ENCODE results near the gene UGT2B17. TPM values are rescaled to one million over a fixed set of nuclear protein-coding genes. Genes with fewer than 3 reads are reported as not detected.

Gene UGT2B17
- total and polyA plus RNA-seq, 2 donors (not counting 3 experiments of a cell fraction or from before 2014, with no cell fraction given), result not detected

DNA sequence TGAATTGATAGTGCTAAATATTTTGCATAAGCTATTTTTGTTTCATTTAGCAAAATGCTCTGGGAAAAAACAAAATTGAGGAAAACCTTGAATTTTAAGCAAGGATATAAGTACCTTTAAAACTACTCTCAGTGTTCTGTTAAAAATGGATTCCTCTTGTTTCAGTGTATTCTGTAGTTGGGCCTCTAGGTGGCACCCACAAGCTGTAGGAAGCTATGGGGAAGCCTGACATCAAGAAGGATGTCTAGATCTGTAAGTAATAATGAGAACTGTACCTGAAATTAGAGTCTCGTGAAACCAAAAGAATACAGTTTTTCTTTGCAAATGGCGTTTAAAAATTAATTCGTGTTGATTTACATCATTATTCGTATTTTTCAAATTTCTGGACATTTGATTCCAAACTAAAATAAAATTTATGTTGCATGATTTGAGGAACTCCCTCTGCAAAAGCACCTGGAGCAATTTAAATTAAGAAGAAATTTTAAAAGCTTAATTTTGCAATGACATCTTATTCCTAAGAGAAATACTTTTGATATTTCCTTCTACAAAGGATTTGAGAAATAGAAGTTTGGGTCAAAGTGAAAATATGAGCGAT, 77.6 kb downstream of the UGT2B17 start:
- BruUV-seq (replicated peaks), result no TSS peak
- intact Hi-C loops (cut with micrococcal nuclease), result loop anchor here (1.0 kb wide), 1 partner anchor 672 kb away; no protein-coding TSS in a partner anchor
- Histone ChIP-seq H2AFZ (ENCODE audit: low read depth, low read length) (no peak overlapping the region), H3K4me2 (ENCODE audit: insufficient read depth, low read length) (no peak overlapping the region), H3K9me3 (replicated peaks; ENCODE audit: control insufficient read depth, insufficient read depth, low read length) (no peaks in the 10 kb centered on the region), H3K79me2 (ENCODE audit: control insufficient read depth, insufficient read depth, low read length) (no peaks in the 10 kb centered on the region), H3K4me1 (ENCODE audit: control insufficient read depth, extremely low read depth, insufficient read depth, low read length) (no peaks in the 10 kb centered on the region), H3K27me3 (ENCODE audit: control insufficient read depth in 2 of 2, insufficient read depth in 2 of 2, low read length in 2 of 2) (peaks cover 0 to 2% of the 10 kb centered on the region in 2 experiments), H3K27ac (ENCODE audit: insufficient read depth, low read depth, low read length) (no peak overlapping the region), H3K36me3 (ENCODE audit: control insufficient read depth in 2 of 2, extremely low read depth in 1 of 2, insufficient read depth in 2 of 2, low read length in 2 of 2) (no peaks in the 10 kb centered on the region), H3K4me3 (replicated peaks in 1 of 3; ENCODE audit: insufficient read depth in 1 of 3, low read depth in 1 of 3, low read length in 3 of 3) (no peak overlapping the region), H3K9ac (replicated peaks; ENCODE audit: extremely low read depth, insufficient read depth, low read length) (no peak overlapping the region), H4K20me1 (replicated peaks; ENCODE audit: control insufficient read depth, extremely low read depth, insufficient read depth, low read length) (no peaks in the 10 kb centered on the region), H3K9me1 (replicated peaks; ENCODE audit: control insufficient read depth, extremely low read depth, insufficient read depth, low read length) (no peaks in the 10 kb centered on the region)
- ChIA-PET POLR2A (no interaction called here), CTCF (interaction anchor here (1.0 to 1.9 kb wide), 4 partner anchors 527 to 1118 kb away, joined by 3 to 26 read pairs (median 6); no protein-coding TSS in a partner anchor)
- FAIRE-seq (peak; percentile 63), DNase-seq (ENCODE audit: low read depth, low spot score) (peak; percentile 69)
- dilution Hi-C loops (cut with MboI; ENCODE audit: extremely low pct_ligation_motif_present, low sequenced_read_pairs), result no loop called here
- TF ChIP-seq GATA2 (IDR thresholded peaks at IDR 0.05; ENCODE audit: insufficient read depth, insufficient read length, low read depth, low read length), result no peak
- TF ChIP-seq CTCF (IDR thresholded peaks at IDR 0.05; ENCODE audit: extremely low read depth in 1 of 2, insufficient read depth in 1 of 2, low read depth in 1 of 2, low read length in 2 of 2), result peak; percentile 54 to 67

GRCh38 chr4:68494688-68495087, 81.4 kb downstream of the UGT2B17 start:
- H2AFZ ChIP-seq (ENCODE audit: low read depth, low read length), result no peak overlapping the region
- H4K20me1 ChIP-seq (replicated peaks; ENCODE audit: control insufficient read depth, extremely low read depth, insufficient read depth, low read length), result no peaks in the 10 kb centered on the region
- DNase-seq (ENCODE audit: low read depth, low spot score) (no peak), FAIRE-seq (no peak)
- intact Hi-C loops (cut with micrococcal nuclease), result no loop called here
- no peak overlapping the region for H3K9ac ChIP-seq (replicated peaks; ENCODE audit: extremely low read depth, insufficient read depth, low read length)
- dilution Hi-C loops (cut with MboI; ENCODE audit: extremely low pct_ligation_motif_present, low sequenced_read_pairs), result no loop called here
- H3K9me1 ChIP-seq (replicated peaks; ENCODE audit: control insufficient read depth, extremely low read depth, insufficient read depth, low read length), result no peaks in the 10 kb centered on the region
- no peaks in the 10 kb centered on the region for H3K36me3 ChIP-seq (ENCODE audit: control insufficient read depth in 2 of 2, extremely low read depth in 1 of 2, insufficient read depth in 2 of 2, low read length in 2 of 2)
- no peaks in the 10 kb centered on the region for H3K9me3 ChIP-seq (replicated peaks; ENCODE audit: control insufficient read depth, insufficient read depth, low read length)
- ChIA-PET CTCF (interaction anchor here (1.3 to 1.7 kb wide), 2 partner anchors 223 to 676 kb away, joined by 4 to 5 read pairs; no protein-coding TSS in a partner anchor), POLR2A (no interaction called here)
- H3K27ac ChIP-seq (ENCODE audit: insufficient read depth, low read depth, low read length), result no peak overlapping the region
- H3K4me2 ChIP-seq (ENCODE audit: insufficient read depth, low read length), result no peak overlapping the region
- H3K4me3 ChIP-seq (replicated peaks in 1 of 3; ENCODE audit: insufficient read depth in 1 of 3, low read depth in 1 of 3, low read length in 3 of 3), result no peak overlapping the region
- H3K79me2 ChIP-seq (ENCODE audit: control insufficient read depth, insufficient read depth, low read length), result no peaks in the 10 kb centered on the region
- no TSS peak for BruUV-seq (replicated peaks)
- TF ChIP-seq GATA2 (IDR thresholded peaks at IDR 0.05; ENCODE audit: insufficient read depth, insufficient read length, low read depth, low read length) (no peak), MYC (IDR thresholded peaks at IDR 0.05; ENCODE audit: low read depth, low read length) (no peak), JUN (IDR thresholded peaks at IDR 0.05; ENCODE audit: borderline replicate concordance, insufficient read depth, insufficient read length, low read depth) (no peak), FOS (IDR thresholded peaks at IDR 0.05; ENCODE audit: borderline replicate concordance, insufficient read depth, low read length) (no peak), POLR2A (IDR thresholded peaks at IDR 0.05; ENCODE audit: low read depth, low read length) (no peak), EZH2 (IDR thresholded peaks at IDR 0.05; ENCODE audit: borderline replicate concordance, low read depth, low read length, severe bottlenecking) (no peak), CTCF (IDR thresholded peaks at IDR 0.05; ENCODE audit: extremely low read depth in 1 of 2, insufficient read depth in 1 of 2, low read depth in 1 of 2, low read length in 2 of 2) (no peak), POLR2AphosphoS5 (IDR thresholded peaks at IDR 0.05; ENCODE audit: insufficient read depth, low read depth, low read length) (no peak)
- TF ChIP-seq, protein P1, sequence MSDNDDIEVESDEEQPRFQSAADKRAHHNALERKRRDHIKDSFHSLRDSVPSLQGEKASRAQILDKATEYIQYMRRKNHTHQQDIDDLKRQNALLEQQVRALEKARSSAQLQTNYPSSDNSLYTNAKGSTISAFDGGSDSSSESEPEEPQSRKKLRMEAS (IDR thresholded peaks at IDR 0.05; ENCODE audit: insufficient read depth, insufficient read length), result no peak
- no peaks in the 10 kb centered on the region for H3K4me1 ChIP-seq (ENCODE audit: control insufficient read depth, extremely low read depth, insufficient read depth, low read length)
- H3K27me3 ChIP-seq (ENCODE audit: control insufficient read depth in 2 of 2, insufficient read depth in 2 of 2, low read length in 2 of 2), result peaks cover 0 to 2% of the 10 kb centered on the region in 2 experiments

Measured in endothelial cell of umbilical vein (primary cell).